ENCODE data around the gene RNU6-1.

- no peak for TF ChIP-seq PREB (CRISPR knock-in tag; IDR thresholded peaks at IDR 0.05; ENCODE audit: borderline replicate concordance)
- TF ChIP-seq CTCF (IDR thresholded peaks at IDR 0.05), result no peak
- no peak for TF ChIP-seq NR1H2 (CRISPR knock-in tag; IDR thresholded peaks at IDR 0.05)
- TF ChIP-seq MAX (CRISPR knock-in tag; IDR thresholded peaks at IDR 0.05), result no peak
- no peak for TF ChIP-seq MLX (CRISPR knock-in tag; IDR thresholded peaks at IDR 0.05)
- TF ChIP-seq ZNF425 (CRISPR knock-in tag; conservative IDR thresholded peaks at IDR 0.05), result no peak
- no peak for TF ChIP-seq TCF7 (CRISPR knock-in tag; IDR thresholded peaks at IDR 0.05; ENCODE audit: low read depth)
- TF ChIP-seq CREB1 (CRISPR knock-in tag; IDR thresholded peaks at IDR 0.05), result no peak
- no peak for TF ChIP-seq PRRX2 (CRISPR knock-in tag; IDR thresholded peaks at IDR 0.05)
- TF ChIP-seq TEAD4 (CRISPR knock-in tag; IDR thresholded peaks at IDR 0.05), result no peak
- TF ChIP-seq IRF1 (CRISPR knock-in tag; IDR thresholded peaks at IDR 0.05), result no peak
- TF ChIP-seq SMAD3 (CRISPR knock-in tag; IDR thresholded peaks at IDR 0.05; ENCODE audit: borderline replicate concordance), result no peak
- TF ChIP-seq JUN (CRISPR knock-in tag; IDR thresholded peaks at IDR 0.05), result no peak
Measured at GRCh38 chr15:67792250-67792942, 47.4 kb downstream of the RNU6-1 start.
